H9 (cell line): Measurements from ENCODE around the gene CFAP157. TPM values are rescaled to one million over a fixed set of nuclear protein-coding genes. Genes with fewer than 3 reads are reported as not detected.

Source experiments
- DNase-seq: peaks from one replicate; pipeline ENCODE4 v3.0.0-alpha.2; 2017
- H2AFZ ChIP-seq: one replicate; pipeline ENCODE4 v1.6.1; 2013; ENCODE audit warnings: mild to moderate bottlenecking, low read length, control low read depth, moderate library complexity
- H2AK5ac ChIP-seq: 2 replicates; pipeline ENCODE4 v1.6.1; 2013; ENCODE audit warnings: low read length, control low read depth, mixed read lengths; ENCODE audit not compliant: insufficient read length
- H2BK120ac ChIP-seq: one replicate; pipeline ENCODE4 v1.6.1; 2013; ENCODE audit warnings: low read depth, mild to moderate bottlenecking, low read length, control low read depth, inconsistent platforms; ENCODE audit not compliant: poor library complexity, severe bottlenecking
- H2BK12ac ChIP-seq: 2 replicates; pipeline ENCODE4 v1.6.1; 2013; ENCODE audit warnings: low read length, control low read depth, mixed read lengths, low read depth; ENCODE audit not compliant: insufficient read length
- H2BK15ac ChIP-seq: 2 replicates; pipeline ENCODE4 v1.6.1; 2013; ENCODE audit warnings: low read depth, low read length, control low read depth
- H2BK20ac ChIP-seq: one replicate; pipeline ENCODE4 v1.6.1; 2013; ENCODE audit warnings: low read depth, mild to moderate bottlenecking, low read length, control low read depth, inconsistent platforms; ENCODE audit not compliant: poor library complexity, severe bottlenecking
- H2BK5ac ChIP-seq: 2 replicates; pipeline ENCODE4 v1.6.1; 2013; ENCODE audit warnings: low read length, control low read depth, mixed read lengths; ENCODE audit not compliant: insufficient read length
- H3K14ac ChIP-seq: 2 replicates; pipeline ENCODE4 v1.6.1; 2013; ENCODE audit warnings: low read length, control low read depth; ENCODE audit not compliant: insufficient read depth
- H3K18ac ChIP-seq: 2 replicates; pipeline ENCODE4 v1.6.1; 2013; ENCODE audit warnings: low read depth, mild to moderate bottlenecking, mixed read lengths, low read length, control low read depth; ENCODE audit not compliant: insufficient read length
- H3K23ac ChIP-seq: 2 replicates; pipeline ENCODE4 v1.6.1; 2013; ENCODE audit warnings: low read length, control low read depth, mixed read lengths, low read depth; ENCODE audit not compliant: insufficient read length
- H3K23me2 ChIP-seq: 2 replicates; pipeline ENCODE4 v1.6.1; 2013; ENCODE audit warnings: low read depth, mild to moderate bottlenecking, mixed read lengths, low read length, control low read depth; ENCODE audit not compliant: insufficient read length, poor library complexity, severe bottlenecking
- H3K27ac ChIP-seq: 2 replicates; pipeline ENCODE4 v1.5.1; 2013; ENCODE audit warnings: low read length, control low read depth, mixed read lengths, low read depth; ENCODE audit not compliant: insufficient read length
- H3K27me3 ChIP-seq: 2 replicates; pipeline ENCODE4 v1.6.1; 2013; ENCODE audit warnings: low read length, control low read depth, inconsistent platforms; ENCODE audit not compliant: insufficient read depth
- H3K4ac ChIP-seq: 2 replicates; pipeline ENCODE4 v1.6.1; 2013; ENCODE audit warnings: low read depth, mild to moderate bottlenecking, control low read depth, inconsistent platforms, low read length, moderate library complexity
- H3K4me1 ChIP-seq: 2 replicates; pipeline ENCODE4 v1.6.1; 2013; ENCODE audit warnings: low read length, control low read depth, inconsistent platforms; ENCODE audit not compliant: insufficient read depth
- H3K4me2 ChIP-seq: 2 replicates; pipeline ENCODE4 v1.6.1; 2013; ENCODE audit warnings: low read length, control low read depth, mixed read lengths; ENCODE audit not compliant: insufficient read length, insufficient read depth
- H3K56ac ChIP-seq: 2 replicates; pipeline ENCODE4 v1.6.1; 2013; ENCODE audit warnings: low read depth, mild to moderate bottlenecking, mixed read lengths, low read length, control low read depth; ENCODE audit not compliant: insufficient read length
- H3K79me1 ChIP-seq: 2 replicates; pipeline ENCODE4 v1.6.1; 2013; ENCODE audit warnings: low read depth, mild to moderate bottlenecking, moderate library complexity, low read length, control low read depth, inconsistent platforms; ENCODE audit not compliant: insufficient read depth, poor library complexity, severe bottlenecking
- H3K79me2 ChIP-seq: 2 replicates; pipeline ENCODE4 v1.6.1; 2013; ENCODE audit warnings: low read length, control low read depth, inconsistent platforms; ENCODE audit not compliant: insufficient read depth
- H3K9ac ChIP-seq: 2 replicates; pipeline ENCODE4 v1.6.1; 2013; ENCODE audit warnings: low read length, control low read depth, mixed read lengths; ENCODE audit not compliant: insufficient read length; ENCODE audit errors: extremely low read depth
- H3K9me3 ChIP-seq: one replicate; pipeline ENCODE4 v1.6.1; 2013; ENCODE audit warnings: low read depth, low read length, inconsistent platforms; ENCODE audit not compliant: control insufficient read depth
- H3T11ph ChIP-seq: one replicate; pipeline ENCODE4 v1.6.1; 2013; ENCODE audit warnings: mild to moderate bottlenecking, low read length, control low read depth, inconsistent platforms
- H4K20me1 ChIP-seq: one replicate; pipeline ENCODE4 v1.6.1; 2013; ENCODE audit not compliant: control insufficient read depth, insufficient read length, insufficient read depth
- H4K5ac ChIP-seq: 2 replicates; pipeline ENCODE4 v1.6.1; 2013; ENCODE audit warnings: low read depth, mild to moderate bottlenecking, mixed read lengths, low read length, control low read depth; ENCODE audit not compliant: insufficient read length
- H4K8ac ChIP-seq: replicated peaks from 2 replicates; pipeline ENCODE4 v1.6.1; 2013; ENCODE audit warnings: low read length, control low read depth, mixed read lengths, low read depth; ENCODE audit not compliant: insufficient read length
- H4K91ac ChIP-seq: 2 replicates; pipeline ENCODE4 v1.6.1; 2013; ENCODE audit warnings: low read depth, mild to moderate bottlenecking, moderate library complexity, mixed read lengths, low read length, control low read depth; ENCODE audit not compliant: insufficient read length
- H3K27ac Mint-ChIP-seq, 3 experiments: 2 replicates in 2 of 3; 3 replicates in 1 of 3; pipeline ENCODE4 v1.8.0; 2020 to 2021; ENCODE audit warnings: mixed read lengths in 3 of 3, mild to moderate bottlenecking in 1 of 3, moderate library complexity in 1 of 3
- H3K27me3 Mint-ChIP-seq: 2 replicates; pipeline ENCODE4 v1.8.0; 2021; ENCODE audit warnings: low read depth, mild to moderate bottlenecking, moderate library complexity, mixed read lengths
- H3K36me3 Mint-ChIP-seq, 3 experiments: 2 replicates in 2 of 3; 3 replicates in 1 of 3; pipeline ENCODE4 v1.8.0; 2020 to 2021; ENCODE audit warnings: low read depth in 3 of 3, mixed read lengths in 3 of 3; ENCODE audit not compliant: insufficient read depth in 1 of 3
- H3K4me1 Mint-ChIP-seq, 2 experiments: 2 replicates each; pipeline ENCODE4 v1.8.0; 2020; ENCODE audit warnings: mixed read lengths in 2 of 2
- H3K4me3 Mint-ChIP-seq, 2 experiments: 2 replicates in 1 of 2; 3 replicates in 1 of 2; pipeline ENCODE4 v1.8.0; 2020 to 2021; ENCODE audit warnings: mild to moderate bottlenecking in 2 of 2, mixed read lengths in 2 of 2, moderate library complexity in 1 of 2
- H3K9me3 Mint-ChIP-seq, 2 experiments: 2 replicates in 1 of 2; 3 replicates in 1 of 2; pipeline ENCODE4 v1.8.0; 2020; ENCODE audit warnings: mild to moderate bottlenecking in 2 of 2, mixed read lengths in 2 of 2, moderate library complexity in 1 of 2
- WGBS: extraction: QIAGEN DNeasy Blood & Tissue Kit; methylation state at CpG from one replicate; pipeline ENCODE4 v1.1.7; 2013; ENCODE audit warnings: missing lambda C conversion rate, low lambda C conversion rate, mixed read lengths; ENCODE audit not compliant: insufficient read length; ENCODE audit errors: extremely low coverage; 5-methylcytosine and 5-hydroxymethylcytosine counted together
- total RNA-seq: library from RNA; stranded (reverse); gene quantifications from 2 replicates; pipeline ENCODE4 v1.2.1, GENCODE V29; 2021
- TF ChIP-seq, protein P1 (sequence below): fragments of 200-600 bp; sonication (generic); conservative IDR thresholded peaks from 3 replicates; pipeline ENCODE4 v1.8.0; 2021; ENCODE audit warnings: antibody characterized with exemption, mild to moderate bottlenecking

Gene CFAP157
- total RNA-seq, 1 experiment from 2014 or later = 0.22 TPM

DNA sequence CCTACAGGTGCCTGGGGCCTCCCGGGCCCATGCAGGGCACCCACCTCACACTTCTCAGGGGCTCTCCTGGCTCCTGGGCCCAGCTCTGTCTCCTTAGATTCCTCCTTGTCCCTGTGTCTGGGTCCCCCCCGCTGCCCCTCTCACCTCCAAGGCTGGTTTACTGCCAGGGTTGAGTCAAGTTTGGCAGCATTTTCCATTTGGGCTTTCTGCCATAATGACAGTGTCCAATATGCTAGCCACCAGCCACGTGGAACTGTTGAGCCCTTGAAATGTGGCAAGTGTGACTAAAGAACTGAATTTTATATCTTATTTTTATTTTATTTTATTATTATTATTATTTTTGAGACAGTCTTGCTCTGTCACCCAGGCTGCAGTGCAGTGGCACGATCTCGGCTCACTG lies 11.0 kb downstream of the CFAP157 start:
- no CpG with 5 or more reads among the region's 5 CpGs for WGBS
- no peaks in the 10 kb centered on the region for H4K20me1 ChIP-seq
- H3T11ph ChIP-seq = no peak overlapping the region
- no peak overlapping the region for H3K18ac ChIP-seq
- no peak overlapping the region for H3K9ac ChIP-seq
- H2BK12ac ChIP-seq = no peak overlapping the region
- H3K9me3 ChIP-seq = no peaks in the 10 kb centered on the region
- H2AK5ac ChIP-seq = no peak overlapping the region
- H2BK20ac ChIP-seq = no peak overlapping the region
- Mint-ChIP-seq H3K36me3 (no peaks in the 10 kb centered on the region), H3K27ac (no peak overlapping the region), H3K9me3 (no peaks in the 10 kb centered on the region; a peak in 1 of 5 replicates), H3K4me3 (no peak overlapping the region), H3K4me1 (peaks cover 9 to 16% of the 10 kb centered on the region in 2 experiments), H3K27me3 (peaks cover 5% of the 10 kb centered on the region)
- H3K56ac ChIP-seq = no peak overlapping the region
- H4K8ac ChIP-seq = no peak overlapping the region
- no peak overlapping the region for H4K5ac ChIP-seq
- H2AFZ ChIP-seq = no peak overlapping the region
- no peaks in the 10 kb centered on the region; the same call in 1 of the 2 replicates for H3K4me1 ChIP-seq
- no peak overlapping the region for H2BK5ac ChIP-seq
- TF ChIP-seq, protein P1, sequence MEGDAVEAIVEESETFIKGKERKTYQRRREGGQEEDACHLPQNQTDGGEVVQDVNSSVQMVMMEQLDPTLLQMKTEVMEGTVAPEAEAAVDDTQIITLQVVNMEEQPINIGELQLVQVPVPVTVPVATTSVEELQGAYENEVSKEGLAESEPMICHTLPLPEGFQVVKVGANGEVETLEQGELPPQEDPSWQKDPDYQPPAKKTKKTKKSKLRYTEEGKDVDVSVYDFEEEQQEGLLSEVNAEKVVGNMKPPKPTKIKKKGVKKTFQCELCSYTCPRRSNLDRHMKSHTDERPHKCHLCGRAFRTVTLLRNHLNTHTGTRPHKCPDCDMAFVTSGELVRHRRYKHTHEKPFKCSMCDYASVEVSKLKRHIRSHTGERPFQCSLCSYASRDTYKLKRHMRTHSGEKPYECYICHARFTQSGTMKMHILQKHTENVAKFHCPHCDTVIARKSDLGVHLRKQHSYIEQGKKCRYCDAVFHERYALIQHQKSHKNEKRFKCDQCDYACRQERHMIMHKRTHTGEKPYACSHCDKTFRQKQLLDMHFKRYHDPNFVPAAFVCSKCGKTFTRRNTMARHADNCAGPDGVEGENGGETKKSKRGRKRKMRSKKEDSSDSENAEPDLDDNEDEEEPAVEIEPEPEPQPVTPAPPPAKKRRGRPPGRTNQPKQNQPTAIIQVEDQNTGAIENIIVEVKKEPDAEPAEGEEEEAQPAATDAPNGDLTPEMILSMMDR = no peak
- no peaks in the 10 kb centered on the region for H3K79me2 ChIP-seq
- no peak overlapping the region for H3K23ac ChIP-seq
- H3K4me2 ChIP-seq = no peak overlapping the region
- no peak overlapping the region for H2BK120ac ChIP-seq
- H3K4ac ChIP-seq = no peak overlapping the region
- DNase-seq = no peak
- H2BK15ac ChIP-seq = no peak overlapping the region
- H3K27me3 ChIP-seq = no peaks in the 10 kb centered on the region
- H3K79me1 ChIP-seq = no peaks in the 10 kb centered on the region
- H3K14ac ChIP-seq = no peak overlapping the region
- H3K27ac ChIP-seq = no peak overlapping the region
- H4K91ac ChIP-seq = no peak overlapping the region
- peaks cover 13% of the 10 kb centered on the region for H3K23me2 ChIP-seq
